ENCODE data around the gene ALK.

GRCh38 chr2:29317801-29318485 is 603.4 kb downstream of the ALK start:
- no peak for TF ChIP-seq CTCF (conservative IDR thresholded peaks at IDR 0.05 in 1 of 2, IDR thresholded peaks at IDR 0.05 in 1 of 2; ENCODE audit: low read depth in 1 of 2, low read length in 2 of 2)
- no peak for TF ChIP-seq EZH2 (IDR thresholded peaks at IDR 0.05; ENCODE audit: low read length, missing control alignments)
